ENCODE measurements around the gene NGF.

- TF ChIP-seq CTCF (conservative IDR thresholded peaks at IDR 0.05; ENCODE audit: low read length) (no peak), EZH2phosphoT487 (IDR thresholded peaks at IDR 0.05; ENCODE audit: borderline replicate concordance) (no peak)
Measured at GRCh38 chr1:115308969-115309368, 29.1 kb downstream of the NGF start.
